Keratinocyte (primary cell): ENCODE measurements around the gene CCDC192.

Experiments
- EZH2 ChIP-seq: IDR thresholded peaks from one replicate; pipeline ENCODE4 v1.6.1; 2012; ENCODE audit warnings: inconsistent platforms, mild to moderate bottlenecking, low read length, moderate library complexity
- TF ChIP-seq, protein P1 (sequence below), 3 experiments: IDR thresholded peaks in 1 of 3; conservative IDR thresholded peaks in 1 of 3; optimal IDR thresholded peaks in 1 of 3; 2 replicates in 2 of 3; 3 replicates in 1 of 3; pipeline versions ENCODE3 to v1.5.1; 2011; ENCODE audit warnings: low read length in 3 of 3, mild to moderate bottlenecking in 3 of 3, moderate library complexity in 2 of 3, control low read depth in 1 of 3, inconsistent platforms in 1 of 3; ENCODE audit not compliant: insufficient read depth in 2 of 3; ENCODE audit errors: extremely low read depth in 1 of 3

DNA sequence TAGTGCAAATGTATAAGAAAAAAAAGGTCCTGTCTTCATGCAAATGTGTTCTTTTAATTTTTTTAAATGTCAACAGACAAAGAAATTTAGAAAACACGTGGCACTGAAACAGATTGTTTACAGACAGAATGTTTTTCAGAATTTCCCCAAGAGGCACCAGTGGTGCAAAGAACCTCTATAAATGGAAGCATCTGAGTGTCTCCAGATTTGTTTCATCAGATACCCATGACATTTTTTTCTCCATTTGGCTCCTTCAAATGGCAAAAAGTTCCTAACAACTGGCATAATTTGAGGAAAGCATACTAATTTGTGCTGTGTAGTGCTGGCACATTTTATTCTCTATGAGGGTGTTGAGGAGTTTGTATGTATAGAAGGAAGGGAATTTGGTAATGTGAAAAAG lies 15.0 kb downstream of the CCDC192 start:
- TF ChIP-seq, protein P1, sequence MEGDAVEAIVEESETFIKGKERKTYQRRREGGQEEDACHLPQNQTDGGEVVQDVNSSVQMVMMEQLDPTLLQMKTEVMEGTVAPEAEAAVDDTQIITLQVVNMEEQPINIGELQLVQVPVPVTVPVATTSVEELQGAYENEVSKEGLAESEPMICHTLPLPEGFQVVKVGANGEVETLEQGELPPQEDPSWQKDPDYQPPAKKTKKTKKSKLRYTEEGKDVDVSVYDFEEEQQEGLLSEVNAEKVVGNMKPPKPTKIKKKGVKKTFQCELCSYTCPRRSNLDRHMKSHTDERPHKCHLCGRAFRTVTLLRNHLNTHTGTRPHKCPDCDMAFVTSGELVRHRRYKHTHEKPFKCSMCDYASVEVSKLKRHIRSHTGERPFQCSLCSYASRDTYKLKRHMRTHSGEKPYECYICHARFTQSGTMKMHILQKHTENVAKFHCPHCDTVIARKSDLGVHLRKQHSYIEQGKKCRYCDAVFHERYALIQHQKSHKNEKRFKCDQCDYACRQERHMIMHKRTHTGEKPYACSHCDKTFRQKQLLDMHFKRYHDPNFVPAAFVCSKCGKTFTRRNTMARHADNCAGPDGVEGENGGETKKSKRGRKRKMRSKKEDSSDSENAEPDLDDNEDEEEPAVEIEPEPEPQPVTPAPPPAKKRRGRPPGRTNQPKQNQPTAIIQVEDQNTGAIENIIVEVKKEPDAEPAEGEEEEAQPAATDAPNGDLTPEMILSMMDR (optimal IDR thresholded peaks at IDR 0.05 in 1 of 3, IDR thresholded peaks at IDR 0.05 in 1 of 3, conservative IDR thresholded peaks at IDR 0.05 in 1 of 3; ENCODE audit: extremely low read depth in 1 of 3, insufficient read depth in 2 of 3, low read length in 3 of 3) = no peak
- no peak for TF ChIP-seq EZH2
